SK-N-SH (cell line): ENCODE measurements around the gene RDX.

Source experiments
- CHD2 ChIP-seq: fragments of 150-350 bp; IDR thresholded peaks from 2 replicates; pipeline ENCODE4 v1.6.1; 2018; ENCODE audit warnings: low read length; ENCODE audit not compliant: partially characterized antibody
- CTCF ChIP-seq: fragments of 200-600 bp; sonication (generic); IDR thresholded peaks from 2 replicates; pipeline ENCODE4 v1.6.1; 2017; ENCODE audit warnings: antibody characterized with exemption, mild to moderate bottlenecking, moderate library complexity
- EP300 ChIP-seq, 2 experiments: IDR thresholded peaks; 2 replicates each; pipeline versions ENCODE4 v1.4.0 to v1.6.1; 2012; ENCODE audit warnings: borderline replicate concordance in 1 of 2, low read depth in 1 of 2, low read length in 1 of 2
- EZH2phosphoT487 ChIP-seq: fragments of 200-600 bp; sonication (generic); IDR thresholded peaks from 2 replicates; pipeline ENCODE4 v1.6.1; 2017; ENCODE audit warnings: low read depth, mixed run types, mild to moderate bottlenecking, antibody characterized with exemption, moderate library complexity, borderline replicate concordance
- GABPA ChIP-seq: IDR thresholded peaks from 2 replicates; pipeline ENCODE4 v1.4.0; 2012; ENCODE audit warnings: low read depth, mild to moderate bottlenecking
- GATA2 ChIP-seq: sonication (generic); formaldehyde crosslinking; IDR thresholded peaks from 2 replicates; pipeline ENCODE4 v1.5.0; 2020; ENCODE audit warnings: mild to moderate bottlenecking, missing genetic modification reagents
- POLR2AphosphoS5 ChIP-seq: IDR thresholded peaks from 2 replicates; pipeline ENCODE4 v1.6.1; 2012; ENCODE audit warnings: low read depth, low read length
- RFX5 ChIP-seq: IDR thresholded peaks from 2 replicates; pipeline ENCODE4 v1.6.1; 2012; ENCODE audit warnings: mild to moderate bottlenecking, improper control_type of control experiment, low read length
- TAF1 ChIP-seq: IDR thresholded peaks from 2 replicates; pipeline ENCODE4 v1.6.1; 2012; ENCODE audit warnings: low read depth, mild to moderate bottlenecking, low read length, moderate library complexity, borderline replicate concordance
- TF ChIP-seq, protein P1 (sequence below): IDR thresholded peaks from 2 replicates; pipeline ENCODE4 v1.6.1; 2012; ENCODE audit warnings: mild to moderate bottlenecking, low read depth, low read length, moderate library complexity

GRCh38 chr11:110318638-110319404, 22.4 kb upstream of the RDX start:
- TF ChIP-seq EP300 (IDR thresholded peaks at IDR 0.05; ENCODE audit: borderline replicate concordance in 1 of 2, low read depth in 1 of 2, low read length in 1 of 2) (no peak), GABPA (no peak), CTCF (no peak), CHD2 (no peak), RFX5 (no peak), POLR2AphosphoS5 (no peak), GATA2 (CRISPR knock-in tag) (no peak), EZH2phosphoT487 (no peak), TAF1 (no peak)
- TF ChIP-seq, protein P1, sequence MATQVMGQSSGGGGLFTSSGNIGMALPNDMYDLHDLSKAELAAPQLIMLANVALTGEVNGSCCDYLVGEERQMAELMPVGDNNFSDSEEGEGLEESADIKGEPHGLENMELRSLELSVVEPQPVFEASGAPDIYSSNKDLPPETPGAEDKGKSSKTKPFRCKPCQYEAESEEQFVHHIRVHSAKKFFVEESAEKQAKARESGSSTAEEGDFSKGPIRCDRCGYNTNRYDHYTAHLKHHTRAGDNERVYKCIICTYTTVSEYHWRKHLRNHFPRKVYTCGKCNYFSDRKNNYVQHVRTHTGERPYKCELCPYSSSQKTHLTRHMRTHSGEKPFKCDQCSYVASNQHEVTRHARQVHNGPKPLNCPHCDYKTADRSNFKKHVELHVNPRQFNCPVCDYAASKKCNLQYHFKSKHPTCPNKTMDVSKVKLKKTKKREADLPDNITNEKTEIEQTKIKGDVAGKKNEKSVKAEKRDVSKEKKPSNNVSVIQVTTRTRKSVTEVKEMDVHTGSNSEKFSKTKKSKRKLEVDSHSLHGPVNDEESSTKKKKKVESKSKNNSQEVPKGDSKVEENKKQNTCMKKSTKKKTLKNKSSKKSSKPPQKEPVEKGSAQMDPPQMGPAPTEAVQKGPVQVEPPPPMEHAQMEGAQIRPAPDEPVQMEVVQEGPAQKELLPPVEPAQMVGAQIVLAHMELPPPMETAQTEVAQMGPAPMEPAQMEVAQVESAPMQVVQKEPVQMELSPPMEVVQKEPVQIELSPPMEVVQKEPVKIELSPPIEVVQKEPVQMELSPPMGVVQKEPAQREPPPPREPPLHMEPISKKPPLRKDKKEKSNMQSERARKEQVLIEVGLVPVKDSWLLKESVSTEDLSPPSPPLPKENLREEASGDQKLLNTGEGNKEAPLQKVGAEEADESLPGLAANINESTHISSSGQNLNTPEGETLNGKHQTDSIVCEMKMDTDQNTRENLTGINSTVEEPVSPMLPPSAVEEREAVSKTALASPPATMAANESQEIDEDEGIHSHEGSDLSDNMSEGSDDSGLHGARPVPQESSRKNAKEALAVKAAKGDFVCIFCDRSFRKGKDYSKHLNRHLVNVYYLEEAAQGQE = no peak
